ENCODE data around the gene PLIN5. TPM values are rescaled to one million over a fixed set of nuclear protein-coding genes. Genes with fewer than 3 reads are reported as not detected.

Gene PLIN5
- polyA plus RNA-seq, 1 donor (not counting 4 experiments of a cell fraction or from before 2014, with no cell fraction given) = not detected

- Histone ChIP-seq H3K79me2 (ENCODE audit: control insufficient read depth, insufficient read depth, low read length) (no peaks in the 10 kb centered on the region), H3K36me3 (ENCODE audit: control insufficient read depth in 2 of 2, extremely low read depth in 1 of 2, insufficient read depth in 2 of 2, low read length in 2 of 2) (no peaks in the 10 kb centered on the region), H3K9me1 (ENCODE audit: control insufficient read depth, extremely low read depth, insufficient read depth, low read length) (no peaks in the 10 kb centered on the region), H3K4me1 (ENCODE audit: control insufficient read depth, extremely low read depth, insufficient read depth, low read length) (peaks cover 9% of the 10 kb centered on the region), H3K9me3 (ENCODE audit: control insufficient read depth, low read depth, low read length) (no peaks in the 10 kb centered on the region), H3K27me3 (ENCODE audit: control insufficient read depth, extremely low read depth, insufficient read depth, low read length) (no peaks in the 10 kb centered on the region), H3K4me2 (ENCODE audit: control insufficient read depth, extremely low read depth, insufficient read depth, low read depth, low read length) (no peak overlapping the region), H3K4me3 (ENCODE audit: control insufficient read depth in 2 of 3, extremely low read depth in 1 of 3, insufficient read depth in 2 of 3, low read depth in 1 of 3, low read length in 3 of 3) (no peak overlapping the region), H3K27ac (ENCODE audit: control insufficient read depth, insufficient read depth, low read length) (no peak overlapping the region), H4K20me1 (ENCODE audit: control insufficient read depth, extremely low read depth, insufficient read depth, low read length) (no peaks in the 10 kb centered on the region), H2AFZ (ENCODE audit: control insufficient read depth, low read length) (no peak overlapping the region), H3K9ac (ENCODE audit: control insufficient read depth, extremely low read depth, insufficient read depth, low read length) (no peak overlapping the region)
- FAIRE-seq (no peak), DNase-seq (ENCODE audit: low read depth, low spot score) (no peak)
- dilution Hi-C loops (cut with MboI; ENCODE audit: extremely low pct_ligation_motif_present, low sequenced_read_pairs) = no loop called here
- TF ChIP-seq EZH2 (IDR thresholded peaks at IDR 0.05; ENCODE audit: low read length) = no peak
- no peak for TF ChIP-seq CTCF (optimal IDR thresholded peaks at IDR 0.05 in 1 of 3, IDR thresholded peaks at IDR 0.05 in 1 of 3, conservative IDR thresholded peaks at IDR 0.05 in 1 of 3; ENCODE audit: extremely low read depth in 1 of 3, insufficient read depth in 2 of 3, low read length in 3 of 3)
These were observed 35.4 kb upstream of the PLIN5 start for GRCh38 chr19:4570402-4570801.

GRCh38 chr19:4568886-4569285 lies 33.9 kb upstream of the PLIN5 start:
- Histone ChIP-seq H3K27ac (ENCODE audit: control insufficient read depth, insufficient read depth, low read length) (no peak overlapping the region), H3K79me2 (ENCODE audit: control insufficient read depth, insufficient read depth, low read length) (no peaks in the 10 kb centered on the region), H3K9me3 (ENCODE audit: control insufficient read depth, low read depth, low read length) (no peaks in the 10 kb centered on the region), H3K9ac (ENCODE audit: control insufficient read depth, extremely low read depth, insufficient read depth, low read length) (no peak overlapping the region), H3K9me1 (ENCODE audit: control insufficient read depth, extremely low read depth, insufficient read depth, low read length) (no peaks in the 10 kb centered on the region), H2AFZ (ENCODE audit: control insufficient read depth, low read length) (no peak overlapping the region), H3K27me3 (ENCODE audit: control insufficient read depth, extremely low read depth, insufficient read depth, low read length) (no peaks in the 10 kb centered on the region), H3K4me1 (ENCODE audit: control insufficient read depth, extremely low read depth, insufficient read depth, low read length) (peaks cover 4% of the 10 kb centered on the region), H3K4me2 (ENCODE audit: control insufficient read depth, extremely low read depth, insufficient read depth, low read depth, low read length) (no peak overlapping the region), H3K36me3 (ENCODE audit: control insufficient read depth in 2 of 2, extremely low read depth in 1 of 2, insufficient read depth in 2 of 2, low read length in 2 of 2) (no peaks in the 10 kb centered on the region), H3K4me3 (ENCODE audit: control insufficient read depth in 2 of 3, extremely low read depth in 1 of 3, insufficient read depth in 2 of 3, low read depth in 1 of 3, low read length in 3 of 3) (no peak overlapping the region), H4K20me1 (ENCODE audit: control insufficient read depth, extremely low read depth, insufficient read depth, low read length) (no peaks in the 10 kb centered on the region)
- FAIRE-seq = no peak
- dilution Hi-C loops (cut with MboI; ENCODE audit: extremely low pct_ligation_motif_present, low sequenced_read_pairs) = no loop called here
- no peak for DNase-seq (ENCODE audit: low read depth, low spot score)
- TF ChIP-seq EZH2 (IDR thresholded peaks at IDR 0.05; ENCODE audit: low read length) (no peak), CTCF (optimal IDR thresholded peaks at IDR 0.05 in 1 of 3, IDR thresholded peaks at IDR 0.05 in 1 of 3, conservative IDR thresholded peaks at IDR 0.05 in 1 of 3; ENCODE audit: extremely low read depth in 1 of 3, insufficient read depth in 2 of 3, low read length in 3 of 3) (no peak)

Data from keratinocyte (primary cell).